Measurements from ENCODE around the gene HNRNPUL1. TPM values are rescaled to one million over a fixed set of nuclear protein-coding genes. Genes with fewer than 3 reads are reported as not detected.
"Not testable (repeated sequence)": the region's sequence is repeated elsewhere in the genome, so short reads cannot be mapped to it uniquely, and the experiment has no call there.

HNRNPUL1 gene
- total RNA-seq, 1 donor from 2014 or later = 108 TPM

DNA sequence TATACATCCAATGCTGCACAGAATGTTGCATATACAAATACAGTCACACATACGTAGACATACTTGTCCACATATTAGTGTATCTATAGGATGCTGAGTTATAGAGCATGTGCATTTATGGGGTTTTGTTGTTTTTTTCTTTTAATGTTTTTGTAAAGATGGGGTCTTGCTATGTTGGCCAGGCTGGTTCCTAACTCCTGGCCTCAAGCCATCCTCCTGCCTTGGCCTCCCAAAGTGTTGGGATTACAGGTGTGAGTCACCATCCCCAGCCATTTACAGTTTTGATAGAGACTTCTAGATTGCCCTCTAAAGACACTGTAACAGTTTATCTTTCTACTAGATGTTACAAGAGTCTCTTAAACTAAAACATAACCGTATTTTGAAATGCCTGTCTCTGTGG is 14.3 kb downstream of the HNRNPUL1 start:
- no peak for DNase-seq

GRCh38 chr19:41288673-41289530 is 24.7 kb downstream of the HNRNPUL1 start:
- no peak for DNase-seq

- DNase-seq = not testable (repeated sequence)
These were observed 25.6 kb downstream of the HNRNPUL1 start for GRCh38 chr19:41289814-41290213.

- DNase-seq = no peak
These were observed 30.2 kb downstream of the HNRNPUL1 start for GRCh38 chr19:41294393-41294792.

DNA sequence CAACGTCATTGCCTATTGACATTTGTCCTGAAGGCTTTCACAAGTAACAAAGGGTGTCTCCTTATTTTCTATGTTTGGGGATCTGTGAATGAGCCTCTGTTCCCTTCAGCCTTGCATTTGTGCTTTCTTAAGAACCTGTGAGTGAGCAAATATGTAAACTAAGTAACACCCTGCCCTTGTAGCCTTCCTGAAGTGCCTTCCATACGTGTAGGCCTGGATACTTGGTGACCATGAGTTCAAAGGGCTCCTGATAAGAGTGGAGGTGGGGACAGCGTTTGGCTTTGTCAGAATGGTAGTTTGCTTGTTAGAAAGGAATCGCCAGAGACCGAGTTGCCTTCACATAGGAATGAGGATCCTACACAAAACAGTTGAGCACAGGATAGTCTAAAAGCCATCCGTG is 31.3 kb downstream of the HNRNPUL1 start:
- no peak for DNase-seq

DNA sequence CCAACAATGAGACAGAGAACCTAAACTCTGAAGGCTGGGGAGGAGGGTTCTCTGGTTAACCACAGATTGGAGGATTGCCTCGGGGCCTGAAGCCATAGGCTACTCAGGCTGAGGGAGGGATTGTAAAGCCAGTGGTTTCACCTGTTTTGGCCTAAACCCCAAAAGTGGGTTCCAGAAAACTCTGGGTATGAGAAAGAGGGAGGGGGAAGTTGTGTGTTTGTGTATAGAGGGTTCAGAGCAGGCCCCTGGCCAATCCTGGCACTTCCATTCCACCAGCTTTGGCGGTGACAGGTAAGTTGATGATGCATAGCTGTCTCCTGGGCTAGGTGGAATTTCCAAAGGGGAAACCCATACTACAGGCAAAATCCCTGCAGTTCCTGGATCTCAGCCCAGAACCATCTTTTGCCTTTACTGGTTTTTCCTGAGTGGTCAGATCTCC is 32.3 kb downstream of the HNRNPUL1 start:
- no peak for DNase-seq

- no peak for DNase-seq
These were observed 33.6 kb downstream of the HNRNPUL1 start for GRCh38 chr19:41297628-41298347.

- peak; percentile 54 for DNase-seq
These were observed 34.3 kb downstream of the HNRNPUL1 start for GRCh38 chr19:41298348-41298964.

DNA sequence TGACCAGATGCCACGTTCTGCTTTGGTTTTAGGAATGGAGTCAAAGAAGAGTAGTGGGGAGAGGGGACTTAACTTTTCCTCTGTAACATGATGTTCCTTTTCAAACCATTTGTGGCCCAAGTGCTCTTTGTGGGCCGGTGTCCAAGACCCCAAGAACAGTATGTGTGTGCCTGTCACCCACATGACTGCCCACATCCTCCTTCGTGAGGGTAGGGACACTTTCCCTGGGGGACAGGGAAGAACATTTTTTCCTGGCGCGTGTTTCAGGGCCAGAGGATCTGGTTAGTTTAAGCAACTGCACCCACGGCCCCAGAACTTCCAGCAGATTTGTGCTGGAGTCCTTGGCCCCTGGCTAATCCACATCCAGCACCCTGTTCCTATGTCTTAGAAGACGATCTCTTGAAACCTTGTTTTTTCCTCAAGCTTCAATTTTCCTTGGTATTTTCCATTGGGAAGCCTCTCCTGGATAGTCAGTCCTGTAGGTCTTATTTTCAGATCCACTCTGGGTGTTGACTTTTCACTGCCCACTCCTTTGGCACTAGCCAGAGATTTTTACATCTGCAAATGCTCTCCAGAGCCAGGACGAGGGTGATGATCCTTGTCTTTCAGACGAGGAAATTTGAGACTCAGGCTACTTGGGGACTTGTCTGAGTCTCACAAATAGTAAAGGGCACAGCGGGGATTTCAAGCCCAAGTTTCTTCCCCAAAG is 35.0 kb downstream of the HNRNPUL1 start:
- DNase-seq = no peak

- DNase-seq = peak; percentile 40
These were observed 35.5 kb downstream of the HNRNPUL1 start for GRCh38 chr19:41299755-41300089.

GRCh38 chr19:41300555-41300954 is 36.4 kb downstream of the HNRNPUL1 start:
- DNase-seq = no peak

- DNase-seq = no peak
These were observed 38.6 kb downstream of the HNRNPUL1 start for GRCh38 chr19:41302624-41303351.

GRCh38 chr19:41303954-41304353 is 39.8 kb downstream of the HNRNPUL1 start:
- no peak for DNase-seq

GRCh38 chr19:41304706-41305483 is 40.7 kb downstream of the HNRNPUL1 start:
- no peak for DNase-seq

DNA sequence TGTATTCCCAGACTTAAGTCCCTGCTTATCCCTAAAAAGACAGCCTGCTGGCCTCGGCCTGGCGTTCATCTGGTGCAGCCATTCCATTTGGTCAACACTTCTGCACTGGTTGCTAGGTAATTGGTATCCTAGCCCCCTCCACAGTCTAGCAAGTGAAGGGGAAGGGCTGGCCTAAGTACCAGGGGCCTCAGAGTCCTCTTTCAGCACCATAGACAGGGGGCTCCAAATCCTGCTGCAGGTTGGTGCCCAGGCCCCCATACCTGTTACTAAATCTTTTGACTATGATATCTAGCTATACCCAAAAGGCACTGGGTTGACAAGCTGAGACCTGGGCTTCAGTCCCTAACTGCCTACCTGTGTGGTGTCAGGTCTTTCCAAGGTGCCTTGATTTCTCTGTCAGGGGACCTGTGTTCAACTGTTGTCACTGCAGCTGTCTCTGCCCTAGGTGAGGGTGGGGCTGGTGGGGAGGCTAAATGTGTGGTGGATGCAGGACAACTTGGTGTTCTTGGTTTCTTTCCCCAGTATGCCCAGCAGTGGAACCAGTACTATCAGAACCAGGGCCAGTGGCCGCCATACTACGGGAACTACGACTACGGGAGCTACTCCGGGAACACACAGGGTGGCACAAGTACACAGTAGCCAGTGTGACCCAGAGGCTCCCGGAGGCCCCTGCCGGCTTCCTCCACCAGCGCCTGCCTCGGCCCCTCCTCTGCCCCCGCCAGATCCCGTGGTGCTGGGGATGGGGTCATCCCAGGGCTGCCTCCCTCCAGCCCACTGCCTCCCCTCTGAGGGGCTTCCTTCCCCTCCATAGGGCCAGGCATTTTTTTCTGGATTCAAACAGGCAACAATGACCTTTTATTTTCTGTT is 42.0 kb downstream of the HNRNPUL1 start:
- DNase-seq = no peak

DNA sequence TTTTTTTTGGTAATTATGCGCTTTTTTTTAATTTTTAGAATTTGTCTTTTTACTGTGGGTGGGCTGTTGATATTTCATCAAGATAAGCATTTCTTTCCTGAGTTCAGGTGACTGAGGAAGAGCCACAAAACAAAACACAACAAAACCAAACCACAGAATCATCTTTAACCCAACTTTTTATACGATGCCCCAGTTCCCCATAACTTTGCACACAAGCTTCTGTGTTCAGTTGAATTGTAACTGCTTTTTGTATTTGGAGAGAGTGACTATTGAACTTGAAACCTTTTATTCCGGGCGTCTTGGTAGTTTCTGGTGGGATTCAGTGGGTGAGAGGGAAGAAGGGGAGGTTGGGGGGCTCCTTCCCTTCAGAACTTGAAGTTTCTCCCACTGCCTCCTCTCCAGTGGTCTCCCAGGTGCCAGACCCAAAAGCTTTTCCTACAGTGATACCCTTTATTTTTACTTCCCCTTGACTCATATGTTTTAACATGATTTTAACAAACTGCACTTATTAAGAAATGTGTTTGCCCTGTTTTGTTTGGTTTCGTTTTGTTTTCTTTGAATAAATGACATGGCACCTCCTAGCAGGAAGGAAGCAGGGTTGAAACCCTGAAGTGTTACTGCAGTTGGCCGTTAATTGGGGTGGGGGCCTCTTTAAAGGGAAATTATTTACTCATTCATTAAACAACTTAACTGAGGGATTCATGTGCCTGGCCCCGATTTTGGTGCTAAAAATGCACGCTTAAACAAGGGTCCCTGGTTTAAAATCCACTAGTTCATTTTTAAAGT is 43.1 kb downstream of the HNRNPUL1 start:
- DNase-seq = no peak

DNA sequence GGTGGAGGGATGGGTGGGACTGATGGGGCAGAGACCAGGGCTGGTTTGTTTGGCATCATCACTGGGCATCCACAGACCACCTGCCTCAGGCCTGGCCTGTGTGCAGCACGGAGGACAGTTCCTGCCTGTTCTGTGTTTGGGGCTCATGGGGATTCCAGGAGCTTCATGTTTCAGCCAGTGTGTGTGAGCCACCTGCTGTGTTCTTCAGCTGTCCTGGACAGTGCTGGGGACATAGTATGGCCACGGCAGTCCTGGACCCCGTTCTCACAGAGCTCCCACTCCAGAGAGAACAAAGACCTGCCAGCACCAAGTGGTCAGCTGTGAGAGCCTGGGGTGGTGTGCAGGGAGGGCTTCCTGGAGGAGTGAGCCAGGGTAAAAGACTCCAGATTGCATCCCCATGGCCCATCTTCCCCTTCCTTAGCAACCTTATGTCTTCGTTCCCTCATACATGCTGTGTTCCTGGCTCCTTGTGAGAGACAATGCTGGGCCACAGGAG is 43.8 kb downstream of the HNRNPUL1 start:
- no peak for DNase-seq

GRCh38 chr19:41308450-41309179 is 44.4 kb downstream of the HNRNPUL1 start:
- DNase-seq = peak; percentile 91
